RWPE2 (cell line): ENCODE measurements around the gene CD69.
A peak's percentile ranks its signal among the peaks of the same experiment; 100 is the strongest.

ENCODE experiments used
- ATAC-seq: fragments of 200-7000 bp; cut with Tn5 transposase; 3 replicates; pipeline ENCODE4 v1.9.1; 2021; ENCODE audit warnings: low read depth
- DNase-seq: peaks from one replicate; pipeline ENCODE4 v3.0.0-alpha.2; 2020; ENCODE audit warnings: low spot score
- H3K27ac ChIP-seq: fragments of 450-650 bp; 2 replicates; pipeline ENCODE4 v1.5.1; 2017; ENCODE audit warnings: mild to moderate bottlenecking; ENCODE audit not compliant: poor library complexity, severe bottlenecking
- H3K27me3 ChIP-seq: fragments of 250-450 bp; sonication (Bioruptor Pico); 2 replicates; pipeline ENCODE4 v1.5.1; 2021; ENCODE audit warnings: mild to moderate bottlenecking, moderate library complexity; ENCODE audit not compliant: insufficient read depth, poor library complexity, severe bottlenecking
- H3K36me3 ChIP-seq: fragments of 250-450 bp; sonication (Bioruptor Pico); 2 replicates; pipeline ENCODE4 v1.5.1; 2020; ENCODE audit warnings: low read depth, mild to moderate bottlenecking, moderate library complexity
- H3K4me1 ChIP-seq: fragments of 250-450 bp; sonication (Bioruptor Pico); 2 replicates; pipeline ENCODE4 v1.5.1; 2021; ENCODE audit warnings: mild to moderate bottlenecking, moderate library complexity; ENCODE audit not compliant: insufficient read depth, poor library complexity, severe bottlenecking
- H3K4me3 ChIP-seq: fragments of 250-450 bp; sonication (Bioruptor Pico); 2 replicates; pipeline ENCODE4 v1.5.1; 2021; ENCODE audit warnings: mild to moderate bottlenecking, moderate library complexity; ENCODE audit not compliant: severe bottlenecking
- H3K9me3 ChIP-seq: fragments of 250-450 bp; sonication (Bioruptor Pico); 2 replicates; pipeline ENCODE4 v1.5.1; 2021; ENCODE audit warnings: mild to moderate bottlenecking, moderate library complexity; ENCODE audit not compliant: severe bottlenecking
- CTCF ChIP-seq: fragments of 450-650 bp; IDR thresholded peaks from one replicate; pipeline ENCODE4 v1.5.1; 2017; ENCODE audit warnings: mild to moderate bottlenecking, moderate library complexity; ENCODE audit not compliant: poor library complexity, severe bottlenecking

Gene CD69

DNA sequence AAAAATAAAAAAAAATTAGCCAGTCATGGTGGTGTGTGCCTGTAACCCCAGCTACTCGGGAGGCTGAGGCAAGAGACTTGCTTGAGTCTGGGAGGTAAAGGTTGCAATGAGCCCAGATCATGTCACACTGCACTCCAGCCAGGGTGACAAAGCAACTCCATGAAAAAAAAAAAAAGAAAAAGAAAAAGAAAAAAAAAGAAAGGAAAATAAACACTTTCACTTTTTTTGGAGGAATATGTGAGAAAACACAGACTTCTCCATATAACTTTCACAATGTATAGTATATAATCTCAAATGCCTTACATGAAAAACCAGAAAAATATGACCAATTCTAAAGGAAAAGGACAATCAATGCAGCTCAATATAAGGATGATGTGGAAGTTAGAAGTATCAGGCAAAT is 36.7 kb downstream of the CD69 start:
- H3K4me3 ChIP-seq: no peak overlapping the region
- DNase-seq (no peak), ATAC-seq (no peak)
- no peak for TF ChIP-seq CTCF
- H3K4me1 ChIP-seq: peaks cover 28% of the 10 kb centered on the region
- H3K27me3 ChIP-seq: no peaks in the 10 kb centered on the region
- H3K27ac ChIP-seq: no peak overlapping the region
- no peaks in the 10 kb centered on the region for H3K36me3 ChIP-seq
- H3K9me3 ChIP-seq: no peaks in the 10 kb centered on the region

- peaks cover 19% of the 10 kb centered on the region for H3K4me1 ChIP-seq
- ATAC-seq: peak; percentile 67
- no peak overlapping the region for H3K4me3 ChIP-seq
- no peaks in the 10 kb centered on the region for H3K36me3 ChIP-seq
- no peak for DNase-seq
- no peak for TF ChIP-seq CTCF
- no peaks in the 10 kb centered on the region for H3K9me3 ChIP-seq
- no peaks in the 10 kb centered on the region for H3K27me3 ChIP-seq
- no peak overlapping the region for H3K27ac ChIP-seq
Observed at GRCh38 chr12:9721394-9722092, 39.2 kb downstream of the CD69 start.

DNA sequence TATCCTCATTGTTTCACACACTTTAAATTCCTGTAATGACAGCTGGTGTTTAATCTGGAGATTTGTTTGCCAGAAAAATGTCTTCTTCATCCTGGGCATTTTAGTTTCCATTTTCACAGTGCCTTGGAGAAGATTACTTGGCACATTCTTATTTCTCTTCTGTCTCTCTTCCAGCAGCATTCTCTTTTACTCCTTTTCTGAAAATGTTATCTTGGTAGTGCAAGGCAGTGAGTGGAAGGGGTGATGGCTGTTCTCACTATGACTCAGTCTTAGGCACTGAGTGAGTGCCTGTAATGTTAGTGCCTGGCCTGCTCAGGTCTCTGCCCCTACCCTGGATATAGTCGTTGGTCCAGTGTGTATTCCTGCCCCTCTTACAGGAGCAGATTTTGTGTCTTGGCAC is 40.9 kb downstream of the CD69 start:
- TF ChIP-seq CTCF: no peak
- no peaks in the 10 kb centered on the region for H3K36me3 ChIP-seq

GRCh38 chr12:9718968-9719367 is 41.7 kb downstream of the CD69 start:
- ATAC-seq (no peak), DNase-seq (no peak)
- peaks cover 10% of the 10 kb centered on the region for H3K4me1 ChIP-seq
- no peak overlapping the region for H3K4me3 ChIP-seq
- no peaks in the 10 kb centered on the region for H3K36me3 ChIP-seq
- H3K9me3 ChIP-seq: no peaks in the 10 kb centered on the region
- no peaks in the 10 kb centered on the region for H3K27me3 ChIP-seq
- TF ChIP-seq CTCF: no peak
- H3K27ac ChIP-seq: no peak overlapping the region

More for the DNA sequence above, 40.9 kb downstream of the CD69 start:
- Histone ChIP-seq H3K4me1 (peaks cover 10% of the 10 kb centered on the region), H3K27me3 (no peaks in the 10 kb centered on the region), H3K27ac (no peak overlapping the region), H3K4me3 (no peak overlapping the region), H3K9me3 (no peaks in the 10 kb centered on the region)
- DNase-seq (no peak), ATAC-seq (no peak)
